ENCODE measurements around the gene BIVM.

The BIVM gene

DNA sequence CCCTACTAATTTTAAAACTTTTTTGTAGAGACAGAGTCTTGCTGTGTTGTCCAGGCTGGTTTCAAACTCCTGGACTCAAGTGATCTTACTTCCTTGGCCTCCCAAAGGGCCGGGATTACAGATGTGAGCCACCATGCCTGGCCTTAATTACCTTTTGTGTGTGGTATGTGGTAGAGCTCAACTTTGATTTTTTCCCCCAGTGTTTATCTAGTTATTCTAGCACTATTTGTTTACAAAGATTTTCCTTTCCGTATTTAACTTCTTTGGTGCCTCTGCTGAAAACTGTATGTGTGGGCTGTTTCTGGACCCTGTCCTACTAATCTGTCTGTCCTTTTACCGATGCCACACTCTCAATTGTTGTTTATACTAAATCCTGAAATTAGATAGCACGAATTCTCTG is 37.6 kb downstream of the BIVM start:
- TF ChIP-seq CTCF (conservative IDR thresholded peaks at IDR 0.05; ENCODE audit: low read depth) = no peak
- no peak overlapping the region for H3K27ac ChIP-seq
- ChIA-PET CTCF (no interaction called here), POLR2A (ENCODE audit: low non-redundant PET) (no interaction called here)
- no peak for DNase-seq (ENCODE audit: low spot score)

GRCh38 chr13:102838273-102838672 is 39.4 kb downstream of the BIVM start:
- CTCF ChIA-PET = no interaction called here
- no peak for DNase-seq (ENCODE audit: low spot score)
- TF ChIP-seq CTCF (conservative IDR thresholded peaks at IDR 0.05; ENCODE audit: low read depth) = no peak
- no peak overlapping the region for H3K27ac ChIP-seq
- POLR2A ChIA-PET (ENCODE audit: low non-redundant PET) = no interaction called here

GRCh38 chr13:102838982-102839381 is 40.1 kb downstream of the BIVM start:
- ChIA-PET POLR2A (ENCODE audit: low non-redundant PET) (no interaction called here), CTCF (no interaction called here)

DNA sequence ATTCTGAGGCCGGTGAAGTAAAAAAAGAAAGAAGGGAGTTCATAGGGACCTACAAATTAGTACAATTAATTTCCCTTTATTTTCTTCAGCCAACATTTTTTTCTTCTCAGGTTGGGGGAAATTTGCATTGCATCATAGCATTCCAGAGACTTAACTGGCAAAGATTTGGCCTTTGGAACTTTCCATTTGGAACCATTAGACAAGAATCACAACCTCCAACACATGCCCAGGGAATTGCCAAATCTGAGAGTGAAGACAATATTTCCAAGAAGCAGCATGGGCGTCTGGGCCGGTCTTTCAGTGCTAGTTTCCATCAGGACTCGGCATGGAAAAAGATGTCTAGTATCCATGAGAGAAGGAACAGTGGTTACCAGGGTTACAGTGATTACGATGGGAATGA is 40.5 kb downstream of the BIVM start:
- H3K27ac ChIP-seq = no peak overlapping the region
- ChIA-PET CTCF (no interaction called here), POLR2A (ENCODE audit: low non-redundant PET) (no interaction called here)
- no peak for TF ChIP-seq CTCF (conservative IDR thresholded peaks at IDR 0.05; ENCODE audit: low read depth)
- no peak for DNase-seq (ENCODE audit: low spot score)

More at GRCh38 chr13:102838982-102839381, 40.1 kb downstream of the BIVM start:
- no peak overlapping the region for H3K27ac ChIP-seq
- TF ChIP-seq CTCF (conservative IDR thresholded peaks at IDR 0.05; ENCODE audit: low read depth) = no peak
- no peak for DNase-seq (ENCODE audit: low spot score)

GRCh38 chr13:102845289-102845629 is 46.3 kb downstream of the BIVM start:
- no peak for DNase-seq (ENCODE audit: low spot score)
- POLR2A ChIA-PET (ENCODE audit: low non-redundant PET) = interaction anchor here (0.6 to 0.7 kb wide), 2 partner anchors 10 to 50 kb away, joined by 3 to 9 read pairs; no protein-coding TSS in a partner anchor
- peak overlapping the region; percentile 96 for H3K27ac ChIP-seq
- no peak for TF ChIP-seq CTCF (conservative IDR thresholded peaks at IDR 0.05; ENCODE audit: low read depth)
- CTCF ChIA-PET = interaction anchor here (0.6 to 1.3 kb wide), 4 partner anchors 10 to 45 kb away, joined by 3 to 9 read pairs (median 4); no protein-coding TSS in a partner anchor

DNA sequence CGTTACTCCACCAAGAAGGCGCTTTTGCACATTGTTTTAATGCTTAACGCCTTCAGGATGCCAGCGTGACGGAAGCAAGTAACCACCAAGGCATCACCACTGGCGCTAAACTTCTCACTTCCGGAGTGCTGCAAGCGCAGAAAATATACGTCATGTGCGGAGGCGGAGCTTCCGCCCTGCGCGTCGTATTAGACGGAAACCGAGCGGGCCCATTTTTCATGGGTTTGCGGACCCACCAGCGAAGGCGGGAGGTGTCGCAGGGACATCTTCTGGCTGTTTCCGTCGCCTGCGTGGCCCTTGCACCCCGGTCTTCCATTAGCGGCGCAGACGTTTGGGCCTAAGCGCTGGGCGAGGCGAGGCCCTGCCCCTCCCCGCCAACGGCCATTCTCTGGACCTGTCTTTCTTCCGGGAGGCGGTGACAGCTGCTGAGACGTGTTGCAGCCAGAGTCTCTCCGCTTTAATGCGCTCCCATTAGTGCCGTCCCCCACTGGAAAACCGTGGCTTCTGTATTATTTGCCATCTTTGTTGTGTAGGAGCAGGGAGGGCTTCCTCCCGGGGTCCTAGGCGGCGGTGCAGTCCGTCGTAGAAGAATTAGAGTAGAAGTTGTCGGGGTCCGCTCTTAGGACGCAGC is 46.8 kb downstream of the BIVM start, which contains the start of gene ERCC5:
ERCC5 (plus strand) TSS at position 403 of the 631 bp plus-strand sequence. CDS start 235 bp downstream, outside the sequence.
- peak; percentile 74 for DNase-seq (ENCODE audit: low spot score)
- no peak for TF ChIP-seq CTCF (conservative IDR thresholded peaks at IDR 0.05; ENCODE audit: low read depth)
- ChIA-PET CTCF (interaction anchor here (0.6 to 1.3 kb wide), 8 partner anchors 9 to 259 kb away, joined by 3 to 9 read pairs (median 3); no protein-coding TSS in a partner anchor), POLR2A (ENCODE audit: low non-redundant PET) (interaction anchor here (0.6 to 0.7 kb wide), 2 partner anchors 9 to 50 kb away, joined by 3 to 9 read pairs; no protein-coding TSS in a partner anchor)
- H3K27ac ChIP-seq = peak within 1 kb of the TSS; percentile 96

Data from RWPE1 (cell line).